ENCODE measurements around the gene TIGD1.
"Not testable (repeated sequence)": the region's sequence is repeated elsewhere in the genome, so short reads cannot be mapped to it uniquely, and the experiment has no call there.

The TIGD1 gene

GRCh38 chr2:232550354-232551249, at the start of gene TIGD1, which contains the start of gene EIF4E2:
TSS of gene TIGD1 (minus strand) at chr2:232550557. CDS start at chr2:232549882, 675 bp downstream.
TSS of gene EIF4E2 (plus strand) at chr2:232550689. CDS start at chr2:232550725, 36 bp downstream.
- DNase-seq = peak; percentile 86

DNA sequence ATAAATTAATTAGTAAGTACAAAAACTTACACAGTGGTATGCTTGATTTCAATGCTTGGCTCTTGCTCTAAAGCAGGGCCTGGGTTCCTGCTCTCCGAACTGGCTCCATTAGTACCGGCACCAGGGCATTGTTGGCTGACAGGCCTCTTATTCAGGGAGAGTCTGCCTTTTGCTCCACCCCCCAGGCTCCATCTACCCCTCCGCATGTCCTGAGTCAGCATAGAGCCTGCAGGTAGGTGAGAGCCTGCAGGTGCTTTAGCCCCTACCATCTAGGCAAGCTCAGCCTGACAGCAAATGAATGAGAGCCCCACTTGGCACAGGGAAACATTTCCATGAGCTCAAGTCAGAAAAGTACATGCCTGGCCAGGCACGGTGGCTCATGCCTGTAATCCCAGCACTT, 47.9 kb upstream of the TIGD1 start:
- no peak for DNase-seq

GRCh38 chr2:232597362-232598079, 47.2 kb upstream of the TIGD1 start:
- no peak for DNase-seq

DNA sequence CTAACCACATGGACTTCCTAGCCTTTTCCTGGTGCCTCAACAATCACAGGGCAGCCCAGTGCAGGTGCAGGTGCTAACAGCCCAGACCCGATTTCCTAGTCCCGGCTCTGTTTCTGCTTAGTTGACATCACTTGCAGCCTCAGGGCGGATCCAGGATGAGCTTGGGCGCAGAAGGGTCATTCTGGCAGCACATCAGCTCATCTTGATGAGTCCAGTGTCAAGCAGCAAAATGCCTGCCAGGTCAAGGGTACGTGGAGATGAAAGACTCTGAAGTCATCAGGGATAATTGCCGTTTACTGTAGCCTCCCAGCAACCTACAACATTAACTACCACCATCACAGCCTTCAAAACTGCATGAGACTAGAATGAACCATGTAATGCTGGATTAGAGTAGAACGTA, 43.6 kb upstream of the TIGD1 start:
- DNase-seq = no peak

DNA sequence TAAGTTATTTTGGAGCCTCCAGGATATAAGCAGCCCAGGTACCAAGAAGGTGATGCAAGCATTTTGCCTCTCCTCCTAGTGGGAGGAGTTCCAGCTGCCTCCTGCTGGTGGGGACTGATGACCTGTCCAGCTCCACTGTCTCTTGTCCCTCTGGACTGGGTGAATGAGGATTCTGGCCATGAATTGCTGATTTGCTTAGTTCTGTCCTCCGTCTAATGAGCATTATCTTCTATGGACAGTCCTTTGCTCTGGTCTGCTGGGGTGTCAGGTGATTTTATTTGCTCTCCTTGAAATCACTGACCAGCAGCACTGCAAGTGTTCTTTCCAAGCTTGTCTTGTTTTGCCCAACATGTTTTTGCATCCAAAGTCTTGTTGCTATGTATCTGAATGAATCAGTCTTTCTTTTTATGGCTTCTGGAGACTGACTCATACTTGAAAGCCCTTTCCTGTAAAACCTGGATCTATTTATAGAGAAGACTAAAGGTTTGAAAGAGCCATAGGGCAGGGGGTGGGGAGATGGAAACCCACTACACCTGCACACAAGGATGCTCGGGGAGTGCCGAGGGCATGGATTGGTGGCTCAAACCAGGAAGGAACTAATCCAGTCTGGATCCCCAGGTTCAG, 42.5 kb upstream of the TIGD1 start:
- no peak for DNase-seq

DNA sequence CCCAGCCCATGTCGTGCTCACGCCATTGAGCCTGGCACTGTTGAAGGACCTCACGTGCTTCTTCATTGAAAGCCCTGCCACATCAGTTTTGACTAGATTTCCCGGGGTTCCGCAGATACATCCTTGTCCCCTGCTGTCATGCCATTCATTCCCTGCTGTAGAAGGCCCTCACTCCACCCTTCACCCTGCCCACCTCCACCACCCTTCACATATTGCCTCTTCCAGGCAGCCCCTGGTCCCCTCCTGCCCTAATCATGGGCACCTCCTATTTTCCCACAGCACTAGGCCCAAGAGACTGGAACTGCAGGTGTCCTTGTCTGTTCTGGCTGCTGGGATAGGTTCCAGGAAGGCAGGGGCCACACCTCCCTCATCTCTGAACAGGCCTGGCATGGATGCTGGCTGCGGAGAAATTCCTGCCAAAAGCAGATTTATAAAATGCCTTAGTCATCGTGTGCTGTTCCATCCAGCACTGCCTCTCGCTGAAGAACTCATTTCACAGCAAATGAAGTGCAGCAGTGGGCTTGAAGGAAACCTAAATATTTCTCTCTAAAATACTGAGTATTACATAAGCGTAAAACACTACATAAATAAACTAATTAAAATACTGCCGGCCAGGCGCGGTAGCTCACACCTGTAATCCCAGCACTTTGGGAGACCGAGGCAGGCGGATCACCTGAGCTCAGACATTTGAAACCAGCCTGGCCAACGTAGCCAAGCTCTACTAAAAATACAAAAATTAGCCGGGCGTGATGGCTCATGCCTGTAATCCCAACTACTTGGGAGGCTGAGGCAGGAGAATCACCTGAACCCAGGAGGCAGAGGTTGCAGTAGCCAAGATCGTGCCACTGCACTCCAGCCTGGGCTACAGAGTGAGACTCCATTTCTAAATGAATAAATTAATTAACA, 38.6 kb upstream of the TIGD1 start:
- no peak for DNase-seq

- DNase-seq = no peak
Observed at GRCh38 chr2:232588031-232588430, 37.7 kb upstream of the TIGD1 start.

- DNase-seq = no peak
Observed at GRCh38 chr2:232587512-232587911, 37.2 kb upstream of the TIGD1 start.

DNA sequence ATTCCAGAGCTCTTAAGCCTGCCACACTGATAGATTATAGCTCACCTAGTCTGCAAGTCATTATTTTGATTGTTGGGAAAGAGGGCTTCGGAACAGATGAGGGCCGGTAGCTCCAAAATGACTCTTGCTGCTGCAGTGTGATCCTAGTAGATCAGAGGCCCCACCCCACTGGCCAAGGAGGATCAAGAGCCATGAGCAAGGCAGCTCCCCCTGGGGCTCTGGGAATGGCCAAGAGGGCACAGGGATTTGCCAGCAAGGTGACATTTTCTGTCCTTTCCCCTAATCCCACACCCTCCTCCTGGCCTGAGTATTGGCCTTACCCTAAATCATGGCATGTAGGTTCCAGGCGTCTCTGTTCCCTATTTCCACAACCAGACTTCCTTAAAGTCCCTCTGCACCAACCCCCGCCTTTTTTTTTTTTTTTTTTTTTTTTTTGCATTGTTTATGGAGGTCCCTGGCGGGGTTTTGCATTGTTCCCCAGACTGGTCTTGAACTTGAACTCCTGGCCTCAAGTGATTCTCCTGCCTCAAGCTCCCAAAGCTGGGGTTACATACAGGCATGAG, 36.7 kb upstream of the TIGD1 start:
- DNase-seq = no peak

DNA sequence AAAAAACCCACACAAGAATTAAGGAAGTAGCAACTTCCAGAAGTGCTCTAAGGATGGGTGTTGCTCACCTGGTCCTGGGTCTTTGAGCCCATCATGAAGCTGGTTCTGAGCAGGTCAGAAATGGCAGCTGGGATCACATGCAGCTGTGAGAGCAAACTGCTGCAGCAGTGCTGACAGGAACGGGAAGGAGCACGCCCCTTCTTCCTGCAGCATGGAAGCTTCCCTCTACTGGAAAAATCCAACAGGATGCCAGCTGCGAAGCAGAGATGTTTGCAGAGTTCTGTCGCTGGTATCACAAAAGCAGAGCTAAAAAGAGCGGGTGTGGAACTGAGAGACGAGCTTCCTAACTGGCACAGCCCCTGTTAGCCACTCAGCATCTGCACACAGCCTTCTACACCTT, 33.9 kb upstream of the TIGD1 start:
- DNase-seq = no peak

GRCh38 chr2:232581725-232582124, 31.4 kb upstream of the TIGD1 start:
- peak; percentile 81 for DNase-seq

- DNase-seq = no peak
Observed at GRCh38 chr2:232580648-232580981, 30.3 kb upstream of the TIGD1 start.

DNA sequence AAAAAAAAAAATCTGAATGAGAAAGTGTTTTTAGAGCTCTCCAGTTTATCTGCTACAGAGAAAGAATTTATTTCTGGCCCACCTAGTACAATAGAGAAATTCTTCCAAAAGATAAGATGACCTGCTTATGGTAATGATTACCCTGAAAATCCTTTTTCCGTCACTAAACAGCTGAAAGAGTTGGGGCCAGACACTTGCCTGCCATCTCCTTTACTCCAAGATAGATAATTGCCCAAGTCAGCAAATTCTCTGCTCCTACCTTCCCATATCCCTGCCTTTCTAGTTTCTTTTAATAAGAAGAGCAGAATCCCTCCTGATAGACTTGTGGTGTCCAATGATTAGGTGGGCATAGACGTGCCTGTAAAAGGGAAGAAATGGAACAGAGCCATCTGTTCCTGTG, 28.3 kb upstream of the TIGD1 start:
- no peak for DNase-seq

DNA sequence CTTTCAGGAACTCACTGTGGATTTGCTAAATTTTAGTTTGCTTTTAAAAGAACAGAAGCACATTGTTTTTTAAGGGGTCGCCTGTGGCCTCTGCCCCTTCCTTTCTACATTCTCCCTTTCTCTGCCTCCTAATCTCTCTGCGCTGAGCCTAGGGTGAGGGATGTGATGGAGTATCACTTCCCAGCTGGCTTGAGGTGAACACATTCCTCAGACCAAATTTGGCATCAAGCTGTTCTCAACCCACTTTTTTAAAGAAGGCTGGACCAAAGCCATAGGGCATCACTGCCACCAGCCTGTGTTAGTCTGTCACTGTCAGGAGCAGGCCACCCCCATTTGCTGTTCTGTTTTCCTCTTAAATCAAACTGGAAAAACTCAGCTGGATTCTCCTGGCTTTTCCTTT, 27.5 kb upstream of the TIGD1 start:
- no peak for DNase-seq

- no peak for DNase-seq
Observed at GRCh38 chr2:232576995-232577394, 26.6 kb upstream of the TIGD1 start.

GRCh38 chr2:232575404-232575746, 25.0 kb upstream of the TIGD1 start:
- no peak for DNase-seq

GRCh38 chr2:232574674-232575403, 24.5 kb upstream of the TIGD1 start:
- DNase-seq = no peak

DNA sequence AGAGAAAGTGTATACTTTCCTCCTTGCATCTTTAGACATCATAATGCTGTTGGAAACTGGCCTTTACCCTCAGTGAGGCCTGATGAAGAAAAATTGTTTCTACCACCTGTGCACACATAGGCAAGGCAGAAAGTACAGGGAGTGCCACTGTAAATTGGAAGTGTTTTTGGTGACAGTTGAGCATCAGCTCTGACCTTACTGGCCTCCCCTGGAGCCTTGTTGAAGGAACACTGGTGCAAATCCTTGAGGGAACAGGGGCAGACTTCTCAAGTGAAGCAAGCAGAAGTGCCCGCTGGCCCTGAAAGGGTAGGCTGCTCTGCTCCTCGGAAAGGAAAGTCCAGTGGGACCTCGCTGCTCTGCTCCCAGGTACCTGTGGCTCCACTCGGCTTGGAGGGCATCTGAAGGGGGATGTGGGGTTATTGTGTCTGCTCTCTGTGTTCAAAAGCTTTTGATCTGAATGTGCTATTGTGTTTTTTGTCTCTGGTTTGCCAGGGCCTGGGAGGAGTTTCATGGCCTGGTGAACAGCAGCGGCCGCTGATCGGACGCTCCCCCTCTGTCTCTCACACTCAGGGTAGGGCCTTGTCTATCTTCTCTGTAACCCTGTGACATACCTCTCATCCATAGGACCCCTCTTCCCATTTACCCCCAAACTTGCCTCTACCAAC, 23.5 kb upstream of the TIGD1 start:
- DNase-seq = no peak

DNA sequence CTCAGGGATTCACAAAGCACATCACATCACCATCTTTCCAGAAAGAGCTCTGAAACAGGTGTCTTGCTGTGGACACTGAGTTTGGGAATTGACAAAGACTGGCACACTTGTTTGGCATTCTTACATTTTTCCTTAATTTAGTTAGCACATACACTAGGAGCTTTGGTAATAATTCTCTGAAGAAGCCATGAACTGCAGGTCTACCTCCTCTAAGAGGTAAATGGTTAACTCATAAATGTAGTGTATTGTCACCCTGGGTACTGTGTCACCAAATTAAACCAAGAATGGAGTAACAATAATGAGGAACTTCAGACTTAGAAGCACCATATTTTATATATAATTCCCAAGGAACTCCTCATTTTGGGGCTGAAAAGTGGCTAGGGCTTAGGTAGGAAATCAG, 22.7 kb upstream of the TIGD1 start:
- no peak for DNase-seq

- DNase-seq = no peak
Observed at GRCh38 chr2:232571026-232571474, 20.7 kb upstream of the TIGD1 start.

- DNase-seq = not testable (repeated sequence)
Observed at GRCh38 chr2:232570481-232570880, 20.1 kb upstream of the TIGD1 start.
